PFSK-1 (cell line): ENCODE measurements around the gene CDC34.

Source experiments
- FOXP2 ChIP-seq: optimal IDR thresholded peaks from 2 replicates; pipeline ENCODE3; 2011; ENCODE audit warnings: borderline replicate concordance, control low read depth, inconsistent platforms; ENCODE audit not compliant: insufficient read depth; ENCODE audit errors: extremely low read length, extremely low read depth
- POLR2AphosphoS5 ChIP-seq: IDR thresholded peaks from 2 replicates; pipeline ENCODE4 v1.6.1; 2012; ENCODE audit warnings: low read depth, mild to moderate bottlenecking, control low read depth, low read length, moderate library complexity
- SIN3A ChIP-seq: IDR thresholded peaks from 2 replicates; pipeline ENCODE4 v1.6.1; 2012; ENCODE audit warnings: mild to moderate bottlenecking, low read length, moderate library complexity, borderline replicate concordance; ENCODE audit not compliant: insufficient read depth
- TAF1 ChIP-seq: IDR thresholded peaks from 2 replicates; pipeline ENCODE4 v1.6.1; 2012; ENCODE audit warnings: low read length, control low read depth, borderline replicate concordance; ENCODE audit not compliant: insufficient read depth
- TF ChIP-seq, protein P1 (sequence below), 2 experiments: IDR thresholded peaks; 2 replicates each; pipeline versions ENCODE4 v1.6.1 to v1.8.0; 2011 to 2012; ENCODE audit warnings: low read depth in 2 of 2, low read length in 2 of 2, control low read depth in 1 of 2, inconsistent platforms in 1 of 2, mild to moderate bottlenecking in 1 of 2, moderate library complexity in 1 of 2; ENCODE audit not compliant: insufficient read depth in 1 of 2

Gene CDC34

DNA sequence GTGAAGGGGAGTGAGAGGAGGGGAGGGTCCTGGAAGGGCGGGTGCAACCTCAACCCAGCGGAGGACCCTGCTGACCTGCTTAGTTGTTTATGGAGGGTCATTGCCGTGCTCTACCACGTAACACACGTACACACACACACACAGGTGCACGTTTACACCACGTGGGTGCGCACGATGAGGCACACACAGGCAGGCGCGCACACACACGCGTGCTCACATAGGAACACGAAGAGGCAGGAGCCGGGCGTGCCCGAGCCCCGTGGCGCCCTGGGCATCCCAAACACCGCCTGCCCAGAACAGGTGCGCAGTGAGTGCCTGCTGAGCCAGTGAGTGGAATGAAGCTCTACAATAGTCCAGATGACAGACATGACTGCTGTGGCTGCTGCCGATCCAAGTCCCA lies 46.5 kb upstream of the CDC34 start:
- no peak for TF ChIP-seq FOXP2
- no peak for TF ChIP-seq SIN3A
- TF ChIP-seq, protein P1, sequence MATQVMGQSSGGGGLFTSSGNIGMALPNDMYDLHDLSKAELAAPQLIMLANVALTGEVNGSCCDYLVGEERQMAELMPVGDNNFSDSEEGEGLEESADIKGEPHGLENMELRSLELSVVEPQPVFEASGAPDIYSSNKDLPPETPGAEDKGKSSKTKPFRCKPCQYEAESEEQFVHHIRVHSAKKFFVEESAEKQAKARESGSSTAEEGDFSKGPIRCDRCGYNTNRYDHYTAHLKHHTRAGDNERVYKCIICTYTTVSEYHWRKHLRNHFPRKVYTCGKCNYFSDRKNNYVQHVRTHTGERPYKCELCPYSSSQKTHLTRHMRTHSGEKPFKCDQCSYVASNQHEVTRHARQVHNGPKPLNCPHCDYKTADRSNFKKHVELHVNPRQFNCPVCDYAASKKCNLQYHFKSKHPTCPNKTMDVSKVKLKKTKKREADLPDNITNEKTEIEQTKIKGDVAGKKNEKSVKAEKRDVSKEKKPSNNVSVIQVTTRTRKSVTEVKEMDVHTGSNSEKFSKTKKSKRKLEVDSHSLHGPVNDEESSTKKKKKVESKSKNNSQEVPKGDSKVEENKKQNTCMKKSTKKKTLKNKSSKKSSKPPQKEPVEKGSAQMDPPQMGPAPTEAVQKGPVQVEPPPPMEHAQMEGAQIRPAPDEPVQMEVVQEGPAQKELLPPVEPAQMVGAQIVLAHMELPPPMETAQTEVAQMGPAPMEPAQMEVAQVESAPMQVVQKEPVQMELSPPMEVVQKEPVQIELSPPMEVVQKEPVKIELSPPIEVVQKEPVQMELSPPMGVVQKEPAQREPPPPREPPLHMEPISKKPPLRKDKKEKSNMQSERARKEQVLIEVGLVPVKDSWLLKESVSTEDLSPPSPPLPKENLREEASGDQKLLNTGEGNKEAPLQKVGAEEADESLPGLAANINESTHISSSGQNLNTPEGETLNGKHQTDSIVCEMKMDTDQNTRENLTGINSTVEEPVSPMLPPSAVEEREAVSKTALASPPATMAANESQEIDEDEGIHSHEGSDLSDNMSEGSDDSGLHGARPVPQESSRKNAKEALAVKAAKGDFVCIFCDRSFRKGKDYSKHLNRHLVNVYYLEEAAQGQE (IDR thresholded peaks at IDR 0.05; ENCODE audit: insufficient read depth in 1 of 2, low read depth in 2 of 2, low read length in 2 of 2) = no peak
- TF ChIP-seq POLR2AphosphoS5 = no peak
- no peak for TF ChIP-seq TAF1

DNA sequence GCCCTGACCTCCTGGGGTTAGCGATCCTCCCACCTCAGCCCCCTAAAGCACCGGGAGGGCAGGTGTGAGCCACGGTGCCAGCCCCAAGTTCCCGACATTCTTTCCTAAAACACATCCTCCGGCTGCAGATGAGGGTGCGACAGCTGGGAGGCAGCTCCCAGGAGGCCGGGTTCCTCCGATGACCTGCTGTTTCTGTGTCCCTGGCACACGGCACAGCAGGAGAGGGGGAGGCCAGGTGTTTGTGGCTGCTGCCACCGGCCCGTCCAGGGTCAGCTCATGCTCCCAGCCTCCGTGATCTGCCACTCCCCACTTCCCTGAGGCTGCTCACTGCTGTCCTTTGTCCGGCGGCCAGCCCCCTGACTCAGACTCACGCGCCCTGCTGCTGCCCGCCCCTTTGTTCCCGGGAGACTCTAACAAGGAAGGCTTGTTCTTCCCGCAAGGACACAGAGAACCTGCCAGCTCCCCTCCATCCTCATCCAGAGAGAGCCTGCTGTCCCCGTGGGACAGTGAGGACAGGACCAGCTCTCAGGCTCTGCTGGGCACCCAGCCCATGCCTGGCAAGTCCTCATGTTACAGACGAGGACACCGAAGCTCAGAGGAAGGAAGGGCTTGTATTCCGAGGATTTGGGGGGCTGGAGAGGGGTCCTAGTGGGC lies 45.9 kb upstream of the CDC34 start:
- TF ChIP-seq SIN3A = no peak
- no peak for TF ChIP-seq FOXP2
- TF ChIP-seq, protein P1 (IDR thresholded peaks at IDR 0.05; ENCODE audit: insufficient read depth in 1 of 2, low read depth in 2 of 2, low read length in 2 of 2) = no peak

DNA sequence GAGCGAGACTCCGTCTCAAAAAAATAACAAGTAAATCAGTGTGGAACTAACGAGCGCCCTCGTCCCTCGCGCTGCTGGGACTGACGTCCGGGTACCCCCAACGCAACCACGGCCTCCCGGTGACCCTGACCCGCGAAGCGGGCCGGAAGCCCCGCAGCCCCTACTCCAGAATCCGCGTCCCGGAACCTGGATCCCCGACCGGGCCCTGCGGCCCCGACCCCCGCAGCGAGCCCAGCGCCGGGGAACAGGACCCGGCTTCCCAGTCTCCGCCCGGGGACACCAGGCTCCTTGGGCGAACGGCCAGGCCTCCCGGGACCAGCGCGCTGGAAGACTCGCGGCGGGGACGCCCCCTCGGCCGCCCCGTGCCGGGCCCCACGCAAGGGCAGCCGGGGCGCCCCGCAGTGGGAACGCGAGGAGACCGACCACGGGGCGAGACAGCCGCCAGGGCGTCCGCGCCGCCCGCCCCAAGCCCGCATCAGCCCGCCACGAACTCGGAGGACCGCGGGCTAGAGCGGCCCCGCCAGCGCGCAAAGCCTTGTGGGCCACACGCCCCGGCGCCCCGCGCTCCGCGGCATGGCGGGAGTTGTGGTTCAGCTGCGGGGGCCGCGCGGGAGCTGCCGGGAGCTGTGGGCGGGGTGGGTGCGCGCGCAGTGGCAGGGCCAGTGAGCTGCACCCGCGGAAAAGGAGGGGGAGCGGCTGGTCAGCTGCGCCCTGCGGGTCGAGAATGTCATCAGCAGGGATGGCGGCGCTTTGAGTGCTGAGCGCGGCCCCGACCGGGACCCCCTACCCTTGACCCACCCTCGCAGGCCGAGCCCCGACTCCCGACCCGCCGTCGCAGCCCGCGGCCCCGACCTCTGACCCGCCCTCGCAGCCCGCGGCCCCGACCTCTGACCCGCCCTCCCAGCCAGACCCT lies 42.8 kb upstream of the CDC34 start:
- TF ChIP-seq, protein P1 (IDR thresholded peaks at IDR 0.05; ENCODE audit: insufficient read depth in 1 of 2, low read depth in 2 of 2, low read length in 2 of 2) = no peak
- TF ChIP-seq TAF1 (peak; percentile 77; the same call in 1 of the 2 replicates), POLR2AphosphoS5 (peak; percentile 70), FOXP2 (peak; percentile 93)

DNA sequence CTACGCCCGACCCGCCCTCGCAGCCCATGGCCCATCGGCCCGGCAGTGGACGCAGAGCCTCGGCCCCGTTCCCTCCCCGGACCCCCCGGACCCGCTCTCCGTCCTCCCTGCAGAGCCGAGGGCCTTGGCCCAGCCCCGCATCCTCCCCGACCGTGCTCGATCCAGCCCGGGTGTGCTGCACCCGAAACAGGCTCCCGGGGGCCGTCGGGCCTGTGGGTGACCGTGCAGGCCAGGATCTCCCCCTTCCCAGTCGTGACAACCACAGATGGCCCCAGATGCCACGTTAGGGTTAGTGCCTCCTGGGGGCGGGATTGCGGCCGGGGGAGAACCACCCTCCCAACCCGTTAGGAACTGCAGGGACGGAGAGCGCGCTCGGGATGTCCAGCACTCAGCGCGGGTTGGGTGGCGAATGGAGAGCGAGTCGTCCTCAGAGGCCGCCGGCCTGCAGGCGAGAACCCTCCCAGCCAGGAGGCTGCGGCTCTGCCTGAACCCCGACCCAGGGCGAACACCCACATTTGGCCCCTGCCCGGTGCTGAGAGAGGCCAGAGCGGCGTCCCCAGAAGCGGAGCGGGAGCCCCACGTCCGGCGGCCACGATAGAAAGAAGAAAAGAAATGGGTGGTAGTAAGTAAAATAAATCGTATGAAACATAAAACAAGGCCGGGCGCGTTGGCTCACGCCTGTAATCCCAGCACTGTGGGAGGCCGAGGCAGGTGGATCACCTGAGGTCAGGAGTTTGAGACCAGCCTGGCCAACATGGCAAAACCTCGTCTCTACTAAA lies 42.0 kb upstream of the CDC34 start:
- TF ChIP-seq FOXP2 (no peak), TAF1 (no peak), POLR2AphosphoS5 (no peak), SIN3A (no peak)
- TF ChIP-seq, protein P1 (IDR thresholded peaks at IDR 0.05; ENCODE audit: insufficient read depth in 1 of 2, low read depth in 2 of 2, low read length in 2 of 2) = no peak
